Sciatic nerve (tissue), 2 donors: ENCODE measurements around the gene OTP. TPM values are rescaled to one million over a fixed set of nuclear protein-coding genes. Genes with fewer than 3 reads are reported as not detected.

Source experiments
- ATAC-seq: fragments of 200-7000 bp; cut with Tn5 transposase; one replicate; pipeline ENCODE4 v1.9.1; 2020; ENCODE audit warnings: mild to moderate bottlenecking, moderate library complexity
- DNase-seq: peaks from one replicate; pipeline ENCODE4 v3.0.0-alpha.2; 2020; ENCODE audit warnings: low spot score
- intact Hi-C: fragments of 100-400 bp; cut with DNase I; formaldehyde crosslinking; loops from one replicate; pipeline ENCODE4 v1.14.2; 2022
- total RNA-seq: library from RNA; stranded (reverse); fragmentation: NEBNext Ultra II Directional; extraction: Animal tissue kit (Norgen Biotek cat#: 25700); gene quantifications from one replicate; pipeline ENCODE4 v1.2.1, GENCODE V29; 2021
- donor health status: DM: no; HTN: no; CAD: no.
- donor health status: DM: no; HTN: no; CAD: no.

Gene OTP
- total RNA-seq = not detected

- no peak for DNase-seq
- ATAC-seq = no peak
- intact Hi-C loops = no loop called here
Observed at GRCh38 chr5:77637998-77638762, at the start of gene OTP. Gene OTP, minus strand, starts transcription at chr5:77638713. Its CDS starts 164 bp downstream, at chr5:77638549.

DNA sequence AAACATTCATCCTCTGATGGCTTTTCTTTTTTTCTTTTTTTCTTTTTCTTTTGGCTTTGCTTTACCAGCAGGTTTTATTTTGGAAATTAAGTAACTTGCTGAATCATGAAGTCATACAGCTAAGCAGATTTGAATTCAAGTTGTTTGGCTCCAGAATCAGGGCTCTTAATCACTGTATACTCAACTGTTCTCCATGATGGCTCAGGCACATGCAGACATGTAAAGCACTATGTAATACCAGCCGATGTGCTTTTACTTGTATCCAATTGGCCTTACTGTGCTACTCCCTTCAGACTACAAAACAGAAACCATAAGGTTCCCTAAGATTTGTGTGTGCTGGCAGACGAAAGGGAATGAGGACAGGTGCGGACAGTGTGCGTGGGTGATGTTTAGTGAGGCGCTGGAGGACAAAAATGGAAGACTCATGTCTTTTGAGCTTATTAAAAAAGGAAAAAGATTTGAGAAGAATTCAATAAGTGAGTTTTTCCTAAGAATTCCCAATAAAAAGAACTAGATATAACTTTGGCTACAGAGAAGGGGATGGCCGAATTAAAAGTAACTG, 44.7 kb upstream of the OTP start:
- DNase-seq (no peak), ATAC-seq (no peak)
- intact Hi-C loops = no loop called here

DNA sequence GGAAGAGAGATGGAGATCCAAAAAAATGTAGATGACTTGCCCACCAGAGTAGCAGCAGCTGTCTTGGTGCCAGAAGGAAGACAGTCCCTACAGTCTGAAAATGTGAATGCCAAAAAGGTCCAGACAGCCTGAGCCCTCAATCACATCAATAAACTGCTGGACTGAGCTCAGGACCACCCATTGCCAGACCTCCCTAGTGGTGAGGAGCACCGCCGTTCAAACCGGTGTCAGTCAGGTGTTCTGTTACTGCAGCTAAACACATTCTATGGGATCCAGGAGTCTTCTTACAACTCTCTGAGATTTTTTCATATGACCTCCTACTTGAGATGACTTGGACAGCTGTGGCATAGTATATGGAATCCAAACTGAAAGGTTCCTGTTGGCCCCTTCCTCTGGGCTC, 32.0 kb upstream of the OTP start:
- intact Hi-C loops = no loop called here
- DNase-seq (no peak), ATAC-seq (no peak)

- DNase-seq = no peak
- no peak for ATAC-seq
- intact Hi-C loops = no loop called here
Observed at GRCh38 chr5:77669677-77670076, 31.2 kb upstream of the OTP start.

- ATAC-seq (no peak), DNase-seq (no peak)
- intact Hi-C loops = no loop called here
Observed at GRCh38 chr5:77663090-77663863, 24.8 kb upstream of the OTP start.

DNA sequence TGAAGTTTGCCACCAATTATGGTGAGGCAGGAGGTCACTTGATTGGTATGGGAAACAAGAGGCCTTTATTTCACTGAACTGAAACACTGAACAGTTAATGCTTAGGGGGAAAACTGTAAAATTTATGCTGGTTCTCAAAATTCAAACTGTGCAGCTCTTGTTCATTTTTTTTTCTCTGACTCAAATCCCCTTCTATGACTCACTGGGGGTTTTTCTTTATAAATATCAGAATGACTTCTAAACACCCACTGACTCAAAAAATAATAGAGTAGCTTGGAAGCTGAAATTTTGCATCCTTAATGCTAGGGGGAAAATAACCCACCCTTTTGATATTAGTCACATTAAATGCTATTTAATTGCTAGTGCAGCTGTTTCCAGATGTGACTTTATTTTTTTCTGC, 24.1 kb upstream of the OTP start:
- DNase-seq (no peak), ATAC-seq (no peak)
- intact Hi-C loops = no loop called here

GRCh38 chr5:77658662-77659061, 20.1 kb upstream of the OTP start:
- intact Hi-C loops = no loop called here
- ATAC-seq (no peak), DNase-seq (no peak)

DNA sequence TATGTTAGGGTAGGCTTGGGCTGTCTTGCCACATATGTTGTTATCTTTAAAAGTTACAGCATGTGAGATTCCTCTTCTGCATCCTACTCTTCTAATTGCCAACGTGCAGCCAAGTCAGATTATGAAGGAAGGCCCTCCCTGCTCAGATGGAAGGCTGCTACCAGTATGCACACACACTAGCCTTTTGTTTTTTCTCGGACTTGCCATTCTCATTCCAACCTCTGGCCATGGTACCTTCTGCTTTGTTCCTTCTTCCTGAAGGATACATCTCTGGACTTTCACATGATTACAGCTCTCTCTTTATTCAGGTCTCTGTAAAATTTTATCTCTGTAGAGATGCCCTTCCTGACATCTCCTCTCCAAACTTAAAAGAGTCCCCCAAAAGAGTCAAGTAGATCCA, 12.8 kb upstream of the OTP start:
- intact Hi-C loops = no loop called here
- no peak for DNase-seq

DNA sequence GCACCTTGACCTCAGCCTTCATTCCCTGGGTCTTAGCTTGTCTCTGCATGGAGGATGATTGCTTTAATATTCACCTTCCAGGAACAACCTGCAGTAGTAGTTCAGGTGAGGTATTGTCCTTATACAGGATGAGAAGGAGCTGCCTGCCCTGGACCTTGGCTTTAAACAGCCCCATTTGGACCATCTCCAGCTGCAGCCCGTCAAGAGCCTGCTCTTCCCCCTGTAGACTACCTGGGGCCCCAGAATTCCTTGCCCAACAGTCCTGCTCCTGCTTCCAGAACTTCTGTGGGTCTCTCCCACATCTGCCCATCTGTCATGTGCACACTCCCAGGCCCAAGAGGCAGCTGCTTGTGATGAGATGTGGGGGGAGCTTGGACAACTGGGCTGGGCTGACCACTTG, 12.2 kb upstream of the OTP start:
- intact Hi-C loops = no loop called here
- no peak for DNase-seq
- ATAC-seq = no peak

More for the DNA sequence above, 12.8 kb upstream of the OTP start:
- no peak for ATAC-seq

GRCh38 chr5:77649776-77650175, 11.3 kb upstream of the OTP start:
- intact Hi-C loops = no loop called here
- no peak for ATAC-seq

GRCh38 chr5:77645995-77646639, 7.6 kb upstream of the OTP start:
- no peak for DNase-seq
- no peak for ATAC-seq
- intact Hi-C loops = no loop called here

More at GRCh38 chr5:77649776-77650175, 11.3 kb upstream of the OTP start:
- no peak for DNase-seq

GRCh38 chr5:77645158-77645994, 6.9 kb upstream of the OTP start:
- intact Hi-C loops = no loop called here
- ATAC-seq (peak; percentile 41), DNase-seq (no peak)

GRCh38 chr5:77644371-77645157, 6.1 kb upstream of the OTP start:
- intact Hi-C loops = no loop called here
- no peak for DNase-seq
- no peak for ATAC-seq

- intact Hi-C loops = no loop called here
- ATAC-seq = no peak
- no peak for DNase-seq
Observed at GRCh38 chr5:77643654-77644370, 5.3 kb upstream of the OTP start.

GRCh38 chr5:77642738-77643653, 4.5 kb upstream of the OTP start:
- no peak for ATAC-seq
- DNase-seq = no peak
- intact Hi-C loops = no loop called here

DNA sequence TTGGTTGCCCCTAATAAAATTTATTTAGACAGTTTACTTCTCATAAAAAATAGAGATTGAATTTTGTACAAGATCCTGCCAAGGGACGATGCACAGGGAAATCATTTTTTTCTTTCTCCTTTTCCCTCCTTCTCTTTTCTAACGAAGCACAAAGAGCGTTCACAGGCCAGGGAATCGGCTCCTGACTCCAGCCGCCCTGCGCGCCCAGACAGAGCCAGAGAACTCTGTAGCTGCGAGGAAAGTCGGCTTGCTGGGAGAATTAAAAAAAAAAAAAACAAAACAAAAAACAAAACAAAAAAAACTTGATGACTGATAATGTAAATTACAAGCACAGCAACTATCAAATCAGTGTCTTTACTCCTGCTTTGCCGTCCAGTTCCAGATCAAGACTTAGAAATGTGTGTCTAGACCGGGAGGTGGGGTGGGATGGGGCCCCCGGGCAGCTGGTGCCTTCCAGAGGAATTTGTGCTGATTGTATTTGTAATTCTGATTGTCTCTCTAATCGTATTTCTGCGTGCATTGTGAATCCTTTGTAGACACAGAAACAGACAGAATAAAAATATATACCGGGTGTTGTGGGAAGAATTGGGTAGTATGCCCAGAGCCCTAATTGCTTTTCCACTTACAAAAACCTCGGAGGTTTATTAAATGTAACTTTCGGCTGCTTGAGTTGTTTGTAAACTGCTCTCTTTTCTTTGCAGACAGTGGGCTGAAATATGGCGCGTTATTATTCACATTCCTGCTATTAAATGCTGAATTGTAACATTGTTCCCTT, 3.6 kb upstream of the OTP start:
- DNase-seq = no peak
- no peak for ATAC-seq
- intact Hi-C loops = no loop called here
